Stimulated activated CD8-positive, alpha-beta memory T cell treated with anti-CD3 and anti-CD28 coated beads, Interleukin-15, amount 100 ng/mL, for 48 hours (primary cell): ENCODE results near the gene VTI1A.

Experiments used
- DNase-seq, 2 donors: peaks; one replicate each; pipeline ENCODE4 v3.0.0-alpha.2; 2020; ENCODE audit warnings: low read depth in 2 of 2

The VTI1A gene

GRCh38 chr10:112756235-112756527 is 309.2 kb downstream of the VTI1A start:
- no peak for DNase-seq

GRCh38 chr10:112758961-112759360 is 311.9 kb downstream of the VTI1A start:
- DNase-seq, result no peak

- DNase-seq, result no peak
Observed at GRCh38 chr10:112759496-112759895, 312.5 kb downstream of the VTI1A start.

- no peak for DNase-seq
Observed at GRCh38 chr10:112761256-112761655, 314.2 kb downstream of the VTI1A start.

GRCh38 chr10:112763916-112764520 is 317.0 kb downstream of the VTI1A start:
- DNase-seq, result no peak

GRCh38 chr10:112765717-112766235 is 318.8 kb downstream of the VTI1A start:
- DNase-seq, result no peak

- no peak for DNase-seq
Observed at GRCh38 chr10:112766636-112767035, 319.6 kb downstream of the VTI1A start.

- no peak for DNase-seq
Observed at GRCh38 chr10:112767156-112767555, 320.1 kb downstream of the VTI1A start.

GRCh38 chr10:112768121-112768520 is 321.1 kb downstream of the VTI1A start:
- no peak for DNase-seq

GRCh38 chr10:112769081-112769480 is 322.1 kb downstream of the VTI1A start:
- DNase-seq, result no peak

- DNase-seq, result no peak
Observed at GRCh38 chr10:112769611-112770370, 322.8 kb downstream of the VTI1A start.

GRCh38 chr10:112771733-112772132 is 324.7 kb downstream of the VTI1A start:
- DNase-seq, result no peak

GRCh38 chr10:112773783-112774182 is 326.8 kb downstream of the VTI1A start:
- DNase-seq, result no peak

GRCh38 chr10:112774210-112774609 is 327.2 kb downstream of the VTI1A start:
- DNase-seq, result no peak

GRCh38 chr10:112774798-112775197 is 327.8 kb downstream of the VTI1A start:
- no peak for DNase-seq

GRCh38 chr10:112775381-112775780 is 328.4 kb downstream of the VTI1A start:
- no peak for DNase-seq

GRCh38 chr10:112775892-112776674 is 329.1 kb downstream of the VTI1A start:
- DNase-seq, result no peak

- DNase-seq, result no peak
Observed at GRCh38 chr10:112778579-112778978, 331.6 kb downstream of the VTI1A start.

GRCh38 chr10:112779025-112779770 is 332.2 kb downstream of the VTI1A start:
- DNase-seq, result no peak

- DNase-seq, result no peak
Observed at GRCh38 chr10:112782200-112782907, 335.3 kb downstream of the VTI1A start.

GRCh38 chr10:112783351-112784021 is 336.5 kb downstream of the VTI1A start:
- no peak for DNase-seq
